HG03575 (cell line): Measurements from ENCODE around the gene HPSE2.
"Not testable (repeated sequence)": the region's sequence is repeated elsewhere in the genome, so short reads cannot be mapped to it uniquely, and the experiment has no call there.

Source experiments
- ATAC-seq: cut with Tn5 transposase; IDR thresholded peaks from one replicate; pipeline ENCODE4 v1.9.1; 2021; ENCODE audit not compliant: unreplicated experiment, insufficient number of reproducible peaks, low FRiP score; ENCODE audit errors: extremely low read depth

The HPSE2 gene

GRCh38 chr10:98951269-98952000, 284.2 kb downstream of the HPSE2 start:
- no peak for ATAC-seq

- ATAC-seq = no peak
These were observed 285.5 kb downstream of the HPSE2 start for GRCh38 chr10:98950106-98950505.

- ATAC-seq = no peak
These were observed 286.3 kb downstream of the HPSE2 start for GRCh38 chr10:98949306-98949705.

GRCh38 chr10:98943681-98944080, 292.0 kb downstream of the HPSE2 start:
- ATAC-seq = no peak

- no peak for ATAC-seq
These were observed 305.9 kb downstream of the HPSE2 start for GRCh38 chr10:98929709-98930108.

- no peak for ATAC-seq
These were observed 310.0 kb downstream of the HPSE2 start for GRCh38 chr10:98925651-98926050.

- no peak for ATAC-seq
These were observed 311.1 kb downstream of the HPSE2 start for GRCh38 chr10:98924526-98924925.

GRCh38 chr10:98921316-98921715, 314.3 kb downstream of the HPSE2 start:
- ATAC-seq = no peak

GRCh38 chr10:98920807-98921206, 314.8 kb downstream of the HPSE2 start:
- ATAC-seq = no peak

- no peak for ATAC-seq
These were observed 315.3 kb downstream of the HPSE2 start for GRCh38 chr10:98920360-98920759.

- no peak for ATAC-seq
These were observed 315.8 kb downstream of the HPSE2 start for GRCh38 chr10:98919899-98920298.

GRCh38 chr10:98917828-98918227, 317.8 kb downstream of the HPSE2 start:
- no peak for ATAC-seq

GRCh38 chr10:98916526-98917125, 319.0 kb downstream of the HPSE2 start:
- ATAC-seq = no peak

- no peak for ATAC-seq
These were observed 319.7 kb downstream of the HPSE2 start for GRCh38 chr10:98915911-98916310.

- no peak for ATAC-seq
These were observed 325.1 kb downstream of the HPSE2 start for GRCh38 chr10:98910546-98910945.

GRCh38 chr10:98910048-98910447, 325.6 kb downstream of the HPSE2 start:
- ATAC-seq = no peak

GRCh38 chr10:98908868-98909267, 326.8 kb downstream of the HPSE2 start:
- no peak for ATAC-seq

GRCh38 chr10:98908247-98908646, 327.4 kb downstream of the HPSE2 start:
- ATAC-seq = not testable (repeated sequence)

- no peak for ATAC-seq
These were observed 334.1 kb downstream of the HPSE2 start for GRCh38 chr10:98901441-98902110.

GRCh38 chr10:98899018-98899417, 336.6 kb downstream of the HPSE2 start:
- ATAC-seq = no peak
